HepG2 (cell line): Measurements from ENCODE around the gene PNMA8C. TPM values are rescaled to one million over a fixed set of nuclear protein-coding genes. Genes with fewer than 3 reads are reported as not detected.

Source experiments
- ATAC-seq: fragments of 200-7000 bp; cut with Tn5 transposase; 3 replicates; pipeline ENCODE4 v1.9.1; 2020; ENCODE audit warnings: mild to moderate bottlenecking, moderate library complexity
- BruUV-seq: library from RNA; stranded (reverse); fragments of 400-500 nt; replicated peaks from 2 replicates; lab custom pipeline; 2021; lab: Mats Ljungman, UMichigan
- CTCF ChIA-PET: fragments of 300-600 bp; formaldehyde crosslinking; extraction: SDS; loops from one replicate; lab custom pipeline; 2021; ENCODE audit warnings: low total read pairs, inconsistent platforms, low intra/inter-chr PET ratio; lab: Yijun Ruan, JAX
- POLR2A ChIA-PET: fragments of 350-600 bp; sonication (Branson Sonifier 250); formaldehyde crosslinking; loops from one replicate; lab custom pipeline; 2020; ENCODE audit warnings: antibody characterized with exemption, inconsistent platforms; lab: Yijun Ruan, JAX
- DNase-seq: peaks from one replicate; pipeline ENCODE4 v3.0.0-alpha.2; 2015; ENCODE audit warnings: low spot score
- FAIRE-seq: peaks from 3 replicates; lab custom pipeline; 2011; peaks lifted over from hg19 to GRCh38; lab: Jason Lieb, UNC
- H2AFZ ChIP-seq: one replicate; pipeline ENCODE4 v1.6.1; 2011; ENCODE audit warnings: low read length, inconsistent platforms
- H3K27ac ChIP-seq: fragments of 300-600 bp; 3 replicates; pipeline ENCODE4 v1.8.0; 2011; ENCODE audit warnings: mixed run types, mild to moderate bottlenecking, mixed read lengths, low read length, inconsistent platforms; ENCODE audit not compliant: insufficient read depth; ENCODE audit errors: extremely low read length
- H3K27me3 ChIP-seq, 2 experiments: fragments of 200-600 bp in 1 of 2; 2 replicates in 1 of 2; 3 replicates in 1 of 2; pipeline versions ENCODE4 v1.6.0 to v1.8.0; 2011; ENCODE audit warnings: low read length in 2 of 2, mild to moderate bottlenecking in 2 of 2, moderate library complexity in 2 of 2, inconsistent platforms in 1 of 2; ENCODE audit not compliant: insufficient read depth in 2 of 2, control insufficient read depth in 1 of 2
- H3K36me3 ChIP-seq, 2 experiments: fragments of 200-600 bp in 1 of 2; replicated peaks in 1 of 2; 2 replicates in 1 of 2; 3 replicates in 1 of 2; pipeline versions ENCODE4 v1.5.1 to v1.8.0; 2011; ENCODE audit warnings: low read length in 2 of 2, inconsistent platforms in 1 of 2; ENCODE audit not compliant: insufficient read depth in 2 of 2, control insufficient read depth in 1 of 2
- H3K4me1 ChIP-seq: 2 replicates; pipeline ENCODE4 v1.5.1; 2012; ENCODE audit warnings: low read length, inconsistent platforms; ENCODE audit not compliant: insufficient read depth
- H3K4me2 ChIP-seq: 2 replicates; pipeline ENCODE4 v1.6.0; 2011; ENCODE audit warnings: low read depth, low read length, inconsistent platforms
- H3K4me3 ChIP-seq, 3 experiments: fragments of 200-600 bp in 1 of 3; sonication (generic), shearing (Covaris generic) in 1 of 3; replicated peaks in 1 of 3; 2 replicates each; pipeline ENCODE4 v1.5.1; 2011 to 2016; ENCODE audit warnings: low read length in 3 of 3, inconsistent platforms in 2 of 3, low read depth in 2 of 3, mild to moderate bottlenecking in 2 of 3, control low read depth in 1 of 3, mixed read lengths in 1 of 3; ENCODE audit not compliant: insufficient read depth in 1 of 3
- H3K79me2 ChIP-seq: one replicate; pipeline ENCODE4 v1.6.1; 2011; ENCODE audit warnings: low read length, inconsistent platforms; ENCODE audit not compliant: insufficient read depth
- H3K9ac ChIP-seq: 2 replicates; pipeline ENCODE4 v1.6.0; 2011; ENCODE audit warnings: mild to moderate bottlenecking, low read depth, low read length, inconsistent platforms; ENCODE audit not compliant: insufficient read depth
- H3K9me3 ChIP-seq: 2 replicates; pipeline ENCODE4 v1.5.1; 2012; ENCODE audit warnings: mild to moderate bottlenecking, low read length
- H4K20me1 ChIP-seq: 2 replicates; pipeline ENCODE4 v1.6.0; 2011; ENCODE audit warnings: inconsistent platforms, mild to moderate bottlenecking, low read length, moderate library complexity; ENCODE audit not compliant: insufficient read depth
- ELF4 ChIP-seq: sonication (generic); formaldehyde crosslinking; IDR thresholded peaks from 2 replicates; pipeline ENCODE4 v1.5.0; 2020; ENCODE audit warnings: missing genetic modification reagents, mild to moderate bottlenecking, moderate library complexity, borderline replicate concordance
- GLI4 ChIP-seq: sonication (generic); formaldehyde crosslinking; IDR thresholded peaks from 2 replicates; pipeline ENCODE4 v1.5.1; 2020; ENCODE audit warnings: missing genetic modification reagents, mild to moderate bottlenecking, moderate library complexity, borderline replicate concordance
- JDP2 ChIP-seq: sonication (generic); formaldehyde crosslinking; IDR thresholded peaks from 2 replicates; pipeline ENCODE4 v1.8.1; 2022; ENCODE audit warnings: missing genetic modification reagents, borderline replicate concordance
- NFAT5 ChIP-seq: sonication (generic); formaldehyde crosslinking; IDR thresholded peaks from 2 replicates; pipeline ENCODE4 v1.4.0; 2020; ENCODE audit warnings: missing genetic modification reagents
- PHF5A ChIP-seq: IDR thresholded peaks from one replicate; pipeline ENCODE4 v1.6.1; 2018; ENCODE audit warnings: low read depth, missing genetic modification reagents; ENCODE audit not compliant: unreplicated experiment
- SP140L ChIP-seq: sonication (generic); formaldehyde crosslinking; IDR thresholded peaks from 2 replicates; pipeline ENCODE4 v1.4.0; 2020; ENCODE audit warnings: missing genetic modification reagents, borderline replicate concordance
- THAP9 ChIP-seq: sonication (generic); formaldehyde crosslinking; IDR thresholded peaks from 2 replicates; pipeline ENCODE4; 2020; ENCODE audit warnings: missing genetic modification reagents, mild to moderate bottlenecking, borderline replicate concordance
- ZNF20 ChIP-seq: sonication (generic); formaldehyde crosslinking; IDR thresholded peaks from 2 replicates; pipeline ENCODE4 v1.4.0; 2020; ENCODE audit warnings: mild to moderate bottlenecking, moderate library complexity, missing genetic modification reagents
- ZNF496 ChIP-seq: sonication (generic); formaldehyde crosslinking; IDR thresholded peaks from 2 replicates; pipeline ENCODE4 v1.8.1; 2023; ENCODE audit warnings: mild to moderate bottlenecking, moderate library complexity, missing genetic modification reagents; ENCODE audit not compliant: insufficient replicate concordance
- ZNF510 ChIP-seq: sonication (generic); formaldehyde crosslinking; IDR thresholded peaks from 2 replicates; pipeline ENCODE4 v1.4.0; 2020; ENCODE audit warnings: low read depth, mild to moderate bottlenecking, missing genetic modification reagents
- ZNF550 ChIP-seq: sonication (generic); formaldehyde crosslinking; IDR thresholded peaks from 2 replicates; pipeline ENCODE4 v1.4.0; 2020; ENCODE audit warnings: mild to moderate bottlenecking, missing genetic modification reagents, borderline replicate concordance
- ZNF576 ChIP-seq: sonication (generic); formaldehyde crosslinking; IDR thresholded peaks from 2 replicates; pipeline ENCODE4 v1.4.0; 2020; ENCODE audit warnings: mild to moderate bottlenecking, missing genetic modification reagents
- ZNF589 ChIP-seq: sonication (generic); formaldehyde crosslinking; conservative IDR thresholded peaks from 2 replicates; pipeline ENCODE4 v1.8.0; 2022; ENCODE audit warnings: mild to moderate bottlenecking, moderate library complexity, missing genetic modification reagents
- ZNF674 ChIP-seq: sonication (generic); formaldehyde crosslinking; IDR thresholded peaks from 2 replicates; pipeline ENCODE4 v1.5.0; 2020; ENCODE audit warnings: low read depth, mild to moderate bottlenecking, missing genetic modification reagents
- WGBS: methylation state at CpG from one replicate; pipeline ENCODE4 v1.1.6; 2017; ENCODE audit warnings: low lambda C conversion rate; 5-methylcytosine and 5-hydroxymethylcytosine counted together
- in situ Hi-C: cut with HindIII; loops from 2 replicates; pipeline ENCODE4 v1.10.0; 2017; ENCODE audit warnings: low pct_unique_long_range_greater_than_20kb; ENCODE audit not compliant: extremely low pct_ligation_motif_present
- intact Hi-C: fragments of 100-400 bp; cut with micrococcal nuclease; formaldehyde crosslinking; loops from one replicate; pipeline ENCODE4 v1.10.0; 2022; ENCODE audit not compliant: unreplicated experiment
- polyA plus RNA-seq, 8 experiments: library from polyadenylated mRNA; depleted of rRNA in 3 of 8; stranded (reverse) in 7 of 8; unstranded in 1 of 8; fragments of >200 nt; fragmentation: Illumina TruSeq in 4 of 8; extraction: Trizol in 4 of 8; gene quantifications; 2 replicates each; pipeline versions ENCODE4 v1.2.1 to v1.2.3, GENCODE V29; 2011 to 2016; ENCODE audit warnings: low read depth in 4 of 8, missing spikeins in 1 of 8, mixed read lengths in 1 of 8; ENCODE audit not compliant: insufficient read depth in 1 of 8
- total RNA-seq, 5 experiments: library from RNA; depleted of rRNA; stranded (reverse); fragments of >200 nt; fragmentation: Illumina TruSeq; extraction: Trizol; gene quantifications; 2 replicates each; pipeline ENCODE4 v1.2.3, GENCODE V29; 2016; ENCODE audit warnings: low read depth in 1 of 5

Gene PNMA8C
- total and polyA plus RNA-seq, 2 of the 13 experiments (the other 11 are each of a cell fraction or from before 2014, with no cell fraction given), result not detected

GRCh38 chr19:46469541-46470185, 40.9 kb upstream of the PNMA8C start:
- BruUV-seq, result no TSS peak
- ATAC-seq, result no peak
- peaks cover 2 to 19% of the 10 kb centered on the region in 2 experiments; a peak in 3 of 5 replicates for H3K27me3 ChIP-seq
- no peak overlapping the region for H2AFZ ChIP-seq
- no peaks in the 10 kb centered on the region for H3K9me3 ChIP-seq
- intact Hi-C loops (no loop called here), in situ Hi-C loops (no loop called here)
- WGBS, result 70% methylated on average over 17 of the region's 18 CpGs
- no peak overlapping the region for H3K27ac ChIP-seq
- H3K4me2 ChIP-seq, result no peak overlapping the region
- H4K20me1 ChIP-seq, result no peaks in the 10 kb centered on the region
- no peak for DNase-seq
- POLR2A ChIA-PET, result no interaction called here
- H3K4me3 ChIP-seq, result no peak overlapping the region
- TF ChIP-seq ZNF589, result no peak
- TF ChIP-seq ELF4 (CRISPR knock-in tag), result no peak
- no peak for TF ChIP-seq GLI4 (CRISPR knock-in tag)
- no peak for TF ChIP-seq ZNF550 (CRISPR knock-in tag)
- TF ChIP-seq SP140L (CRISPR knock-in tag), result no peak
- TF ChIP-seq ZNF674 (CRISPR knock-in tag), result no peak
- no peak for TF ChIP-seq ZNF576 (CRISPR knock-in tag)
- TF ChIP-seq PHF5A (CRISPR knock-in tag), result no peak
- no peak for TF ChIP-seq JDP2 (CRISPR knock-in tag)
- no peak for TF ChIP-seq ZNF20 (CRISPR knock-in tag)
- no peak for TF ChIP-seq NFAT5
- no peak for TF ChIP-seq ZNF510 (CRISPR knock-in tag)
- TF ChIP-seq ZNF496 (CRISPR knock-in tag), result no peak
- TF ChIP-seq THAP9, result no peak
- CTCF ChIA-PET, result no interaction called here
- H3K9ac ChIP-seq, result no peak overlapping the region
- H3K4me1 ChIP-seq, result peaks cover 27% of the 10 kb centered on the region
- H3K79me2 ChIP-seq, result no peaks in the 10 kb centered on the region
- no peaks in the 10 kb centered on the region for H3K36me3 ChIP-seq
- no peak for FAIRE-seq
